Pons (tissue), 1 donor: ENCODE data around the gene TMEM9B.
A peak's percentile ranks its signal among the peaks of the same experiment; 100 is the strongest.
"Not testable (repeated sequence)": the region's sequence is repeated elsewhere in the genome, so short reads cannot be mapped to it uniquely, and the experiment has no call there.

Experiments used
- DNase-seq: peaks from one replicate; pipeline ENCODE4 v3.0.0-alpha.2; 2016; ENCODE audit warnings: low spot score

TMEM9B gene

DNA sequence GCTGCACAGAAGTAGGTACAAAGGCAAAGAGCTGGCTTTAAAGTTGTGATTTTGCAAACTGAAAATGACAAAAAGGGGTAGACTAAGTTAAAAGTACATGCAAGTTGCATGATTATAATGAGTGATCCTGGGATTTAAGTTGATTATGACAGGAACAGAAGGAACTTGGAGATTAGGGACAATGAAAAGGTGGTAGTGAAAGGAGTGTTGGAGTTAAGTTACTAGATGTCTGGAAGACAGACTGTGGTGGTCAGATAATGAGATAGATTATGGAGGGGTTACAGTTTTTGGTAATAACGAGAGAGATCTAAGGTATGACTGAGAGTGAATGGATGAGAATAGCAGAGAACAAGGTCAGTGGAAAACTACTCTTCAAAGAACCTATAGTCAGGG lies 7.7 kb upstream of the TMEM9B start:
- no peak for DNase-seq

DNA sequence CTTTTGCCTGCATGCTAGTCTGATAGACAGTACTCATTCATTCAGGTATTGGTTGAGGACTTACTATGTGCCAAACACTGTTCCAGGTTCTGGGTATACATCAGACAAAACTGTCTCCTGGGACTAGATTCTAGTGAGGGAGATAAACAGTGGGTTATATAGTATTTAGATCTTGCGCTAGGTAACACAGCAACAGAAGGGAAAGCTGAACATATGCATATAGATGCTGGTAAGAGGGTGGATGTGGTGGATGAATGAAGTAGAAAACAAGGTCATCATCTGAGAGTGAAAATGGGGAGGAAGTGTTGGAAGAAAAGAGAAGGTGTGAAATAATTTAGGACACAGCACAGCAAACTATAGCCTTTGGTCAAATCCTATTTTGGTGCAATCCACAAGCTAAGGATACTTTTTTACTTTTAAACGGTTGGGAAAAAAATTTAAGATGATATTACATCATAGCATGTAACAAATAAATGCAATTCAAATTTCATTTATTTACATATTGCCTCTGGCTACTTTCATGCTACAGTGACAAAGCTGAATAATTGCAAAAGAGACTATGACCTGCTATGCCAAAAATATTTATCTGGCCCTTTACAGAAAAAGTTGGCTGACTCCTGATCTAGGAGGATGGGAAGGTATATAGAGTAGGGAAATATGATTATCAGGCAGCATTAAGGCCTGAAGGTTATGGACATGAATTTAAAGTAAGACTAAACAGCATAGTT lies 7.1 kb upstream of the TMEM9B start:
- no peak for DNase-seq

DNA sequence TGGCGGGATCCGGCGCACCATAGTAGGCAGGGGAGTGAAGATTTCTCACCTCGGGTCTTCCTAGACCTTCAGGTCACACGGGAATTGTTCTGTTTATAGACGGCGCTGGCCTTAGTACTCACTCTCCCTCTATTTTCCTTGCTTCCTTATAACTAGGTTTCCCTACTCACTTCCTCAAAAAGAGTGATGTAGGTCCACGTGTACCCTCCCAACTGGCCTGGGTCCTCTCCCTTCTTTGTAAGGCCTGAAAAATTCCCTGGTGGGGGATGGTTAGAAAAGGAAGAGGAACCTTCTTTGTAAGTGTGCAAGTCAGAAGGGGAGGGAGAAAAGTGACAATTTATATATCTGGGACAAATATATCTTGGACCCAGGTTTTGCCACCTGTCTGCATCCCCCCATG lies 2.9 kb upstream of the TMEM9B start:
- no peak for DNase-seq

DNA sequence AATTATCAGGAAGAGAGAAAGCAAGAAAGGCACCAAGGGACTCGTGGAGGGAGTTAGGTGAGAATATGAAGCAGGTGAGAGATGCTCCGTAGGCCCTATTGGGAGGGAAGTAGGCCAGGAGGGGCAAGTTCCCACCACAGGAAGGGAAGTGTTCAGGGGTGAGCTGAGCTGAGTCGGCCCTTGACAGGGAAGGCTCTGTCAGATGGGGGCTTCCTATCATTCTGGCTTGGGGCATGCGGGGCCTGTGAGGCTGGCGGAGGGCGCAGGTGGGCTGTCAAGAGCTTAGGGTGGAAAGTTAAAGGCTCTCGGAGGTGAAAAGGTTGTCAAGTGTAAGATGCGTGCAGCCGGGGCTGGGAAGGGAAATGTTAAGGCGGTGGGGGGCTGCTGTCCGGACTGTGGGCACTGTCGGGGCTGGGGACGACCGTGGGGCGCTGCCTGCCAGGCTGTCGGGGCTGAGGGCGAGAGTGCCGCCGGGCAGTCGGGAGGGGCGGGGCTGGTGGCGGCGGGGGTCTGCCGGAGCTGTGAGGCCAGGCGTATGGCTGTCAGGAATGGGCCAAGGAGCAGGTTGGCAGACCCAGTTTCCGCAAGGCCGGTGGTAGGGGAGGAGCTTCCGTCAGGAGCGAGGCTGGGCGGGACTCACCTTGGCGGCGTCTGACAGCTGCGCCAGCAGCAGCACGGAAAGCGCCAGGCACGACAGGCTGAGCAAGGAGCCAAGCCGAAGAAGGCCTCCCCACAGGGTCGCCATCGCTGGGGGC lies 496 bp downstream of the TMEM9B start:
- no peak for DNase-seq

DNA sequence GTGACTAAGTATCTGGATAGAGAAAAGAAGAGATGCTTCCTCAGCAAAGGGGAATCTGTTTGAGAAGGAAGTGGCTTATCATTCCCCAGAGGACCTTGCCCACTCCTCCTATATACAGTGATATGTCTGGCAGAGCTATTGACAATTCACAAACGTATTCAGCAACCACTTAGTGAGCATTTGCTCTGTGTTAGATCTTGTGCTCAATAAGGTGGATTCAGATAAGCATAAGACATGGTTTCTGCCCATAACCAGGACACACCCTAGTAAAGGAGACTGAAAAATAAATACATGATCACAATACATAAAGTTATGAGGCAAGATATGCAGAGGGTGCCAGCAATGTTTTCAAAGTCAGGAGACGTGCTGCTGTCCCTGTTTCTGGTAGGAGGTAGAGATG lies 1.4 kb downstream of the TMEM9B start:
- no peak for DNase-seq

DNA sequence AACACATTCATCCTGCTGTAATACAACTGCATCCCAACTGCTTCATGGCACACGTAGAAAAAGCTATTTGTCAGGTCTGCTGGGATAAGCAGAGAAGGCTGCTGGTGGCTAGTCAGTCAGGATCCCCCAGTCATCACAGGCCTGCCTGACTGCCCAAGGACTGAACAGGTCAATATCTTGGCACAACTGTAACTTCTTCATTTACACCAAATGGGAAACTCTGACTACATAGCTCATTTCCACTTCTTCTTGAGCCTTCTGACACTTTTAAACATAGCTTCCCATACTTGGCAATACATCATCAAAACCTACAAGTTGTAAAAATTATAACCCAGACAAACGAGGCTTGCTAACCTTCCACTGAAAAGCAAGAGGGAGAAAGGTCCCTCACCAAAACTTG lies 2.8 kb downstream of the TMEM9B start:
- DNase-seq = no peak

DNA sequence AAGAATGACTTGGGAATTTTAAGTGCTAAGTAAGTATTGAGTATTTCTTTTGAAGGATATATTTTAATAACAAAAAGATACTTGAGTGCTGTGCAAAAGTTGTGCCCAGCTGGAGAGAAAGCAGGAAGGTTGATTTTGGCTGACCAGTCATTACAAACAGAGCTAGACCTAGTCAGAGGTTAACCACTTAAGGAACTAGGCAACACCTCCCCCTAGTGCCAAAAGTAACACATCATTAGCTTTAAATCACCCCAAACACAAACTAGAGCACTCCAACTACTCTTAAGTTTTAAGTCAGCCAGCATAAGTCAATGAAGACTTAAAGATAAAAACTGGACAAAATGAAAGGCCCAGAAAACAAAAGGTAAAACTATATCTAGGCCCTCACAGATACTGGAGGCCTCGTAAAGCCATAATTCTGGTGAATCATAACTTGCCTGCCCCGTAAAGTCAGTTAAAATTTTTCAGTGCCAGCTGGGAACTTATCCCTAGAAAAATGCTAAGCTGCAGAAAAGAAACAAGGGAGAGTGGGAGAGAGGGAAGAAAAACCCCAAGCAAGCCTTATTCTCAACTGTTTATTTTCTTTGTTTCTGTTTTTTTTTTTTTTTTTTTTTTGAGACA lies 4.6 kb downstream of the TMEM9B start:
- peak; percentile 76 for DNase-seq

DNA sequence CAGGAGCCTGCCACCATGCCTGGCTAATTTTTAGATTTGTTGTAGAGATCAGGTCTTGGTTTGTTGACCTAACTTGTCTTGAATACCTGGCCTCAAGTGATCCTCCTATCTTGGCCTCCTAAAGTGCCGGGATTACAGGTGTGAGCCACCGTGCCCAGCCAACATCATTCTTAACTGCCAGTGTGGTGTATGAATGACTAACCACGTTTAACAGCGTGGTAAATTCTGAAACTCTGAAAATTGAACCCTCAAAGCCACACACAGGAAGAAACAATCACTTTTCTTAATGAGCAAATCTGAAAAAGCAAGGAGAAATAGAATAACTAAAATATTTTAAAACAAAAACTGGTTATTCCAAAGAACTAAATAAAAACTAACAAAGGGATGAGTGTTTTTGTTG lies 7.4 kb downstream of the TMEM9B start:
- DNase-seq = no peak

DNA sequence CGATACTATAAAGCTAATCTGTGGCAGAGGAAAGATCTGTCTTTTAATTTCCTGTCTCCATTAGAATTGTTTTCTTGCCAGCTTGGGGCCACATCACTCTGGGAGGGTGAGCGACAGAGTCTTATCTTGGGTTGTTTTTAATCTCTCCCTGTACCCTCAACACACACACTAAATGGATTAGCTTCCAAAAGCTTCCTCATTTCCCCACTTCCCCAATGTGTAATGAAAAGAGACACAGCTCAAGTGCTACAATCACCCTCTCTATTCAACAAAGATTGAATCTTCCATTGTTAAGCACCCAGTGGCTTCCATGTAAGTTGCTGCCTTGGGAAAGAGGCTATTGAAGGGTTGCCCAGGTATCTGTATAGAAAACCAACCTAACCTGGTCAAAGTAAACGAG lies 15.4 kb downstream of the TMEM9B start:
- no peak for DNase-seq

DNA sequence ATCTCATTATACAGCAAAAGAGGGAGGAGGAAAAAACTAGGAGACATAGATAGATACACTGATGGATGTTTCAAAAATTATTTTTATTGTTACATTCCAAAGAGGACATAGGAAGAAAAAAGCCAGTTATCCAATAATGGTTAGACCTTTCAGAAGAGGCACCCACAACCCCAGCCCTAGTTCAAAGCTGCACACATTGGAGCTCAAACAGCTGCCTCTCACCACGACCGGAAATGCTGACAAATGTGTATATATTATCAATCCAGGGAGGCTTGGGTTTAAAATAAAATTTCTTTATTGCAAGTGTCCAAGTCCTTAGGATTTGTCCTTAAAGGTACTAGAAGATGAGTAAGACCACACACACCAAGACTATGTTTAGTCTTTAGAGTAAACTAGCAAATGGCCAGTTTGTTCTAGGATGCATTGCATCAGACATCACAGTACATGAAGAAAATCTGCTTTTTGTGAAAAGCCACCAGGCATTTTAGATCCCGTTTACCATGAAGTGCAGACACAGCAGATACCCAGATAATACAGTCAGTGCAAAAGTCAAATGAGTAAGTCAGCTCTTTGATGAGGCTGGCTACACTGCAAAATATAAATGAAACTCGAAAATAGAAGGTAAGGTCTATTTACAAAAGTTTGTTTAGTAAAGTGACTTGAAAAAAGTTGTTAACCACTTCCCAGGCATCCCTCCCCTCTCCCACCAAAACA lies 16.9 kb downstream of the TMEM9B start:
- DNase-seq = no peak

DNA sequence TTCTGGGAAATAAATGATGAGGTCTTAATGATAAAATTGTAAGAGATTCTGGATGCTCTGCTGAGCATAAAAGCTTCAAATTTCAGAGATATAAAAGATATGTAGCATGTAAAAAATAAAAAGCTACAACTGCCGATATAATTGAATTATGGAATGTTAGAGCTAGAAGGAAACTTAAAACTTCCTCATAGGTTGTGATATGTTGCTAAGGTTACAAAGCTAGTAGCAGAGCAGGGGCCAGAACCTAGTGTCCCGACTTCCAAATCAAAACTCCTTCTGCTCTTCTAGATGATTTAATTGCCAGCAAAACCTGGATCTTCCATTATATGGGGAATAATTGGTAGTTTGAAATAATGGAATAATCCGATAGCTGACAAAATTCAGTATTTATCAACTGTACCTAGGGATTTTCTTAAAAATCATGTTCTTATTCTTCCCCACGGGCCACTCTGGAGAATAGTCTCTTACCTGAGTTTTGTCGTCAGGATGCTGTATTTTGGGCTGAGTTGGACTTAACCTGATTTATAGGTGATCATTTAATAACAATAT lies 21.6 kb downstream of the TMEM9B start, which contains the start of gene ASCL3:
ASCL3 (minus strand) TSS at position 499 of the 549 bp plus-strand sequence. CDS start 4,855 bp downstream, outside the sequence.
- DNase-seq = no peak

DNA sequence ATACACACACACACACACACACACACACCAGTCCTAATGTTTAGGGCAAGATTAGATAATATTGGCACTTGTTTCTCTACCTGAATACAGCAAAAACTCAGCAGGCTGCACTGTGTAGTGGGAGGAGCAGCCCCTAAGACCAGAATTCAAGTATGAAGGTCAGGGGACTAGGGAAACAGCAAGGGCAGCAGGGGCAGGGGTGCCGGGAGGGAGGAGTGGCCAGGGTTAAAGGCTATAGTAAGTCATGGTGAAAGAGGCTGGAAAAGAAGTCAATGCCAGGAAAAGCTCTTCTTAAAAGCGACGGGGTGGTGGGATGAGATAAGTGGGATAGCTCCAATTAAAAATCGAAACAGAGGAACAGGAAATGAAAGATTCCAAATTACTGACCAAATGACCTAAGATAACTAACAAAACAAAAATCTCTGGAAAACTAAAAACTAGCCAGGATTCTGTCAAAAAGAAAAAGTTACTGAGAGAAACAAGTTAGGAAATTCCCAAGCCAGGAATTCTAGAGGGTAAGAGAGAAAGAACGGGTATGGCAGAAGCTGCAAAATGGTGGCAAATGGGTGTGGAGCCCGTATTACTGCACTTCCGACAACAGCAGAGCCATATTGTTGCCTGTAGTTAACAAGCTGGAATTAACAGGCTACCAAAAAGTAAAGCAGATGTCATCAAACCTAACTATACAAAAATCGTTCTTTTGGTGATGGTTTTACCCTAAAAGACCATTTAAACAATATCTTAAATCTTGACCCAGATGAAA lies 22.7 kb downstream of the TMEM9B start:
- no peak for DNase-seq

DNA sequence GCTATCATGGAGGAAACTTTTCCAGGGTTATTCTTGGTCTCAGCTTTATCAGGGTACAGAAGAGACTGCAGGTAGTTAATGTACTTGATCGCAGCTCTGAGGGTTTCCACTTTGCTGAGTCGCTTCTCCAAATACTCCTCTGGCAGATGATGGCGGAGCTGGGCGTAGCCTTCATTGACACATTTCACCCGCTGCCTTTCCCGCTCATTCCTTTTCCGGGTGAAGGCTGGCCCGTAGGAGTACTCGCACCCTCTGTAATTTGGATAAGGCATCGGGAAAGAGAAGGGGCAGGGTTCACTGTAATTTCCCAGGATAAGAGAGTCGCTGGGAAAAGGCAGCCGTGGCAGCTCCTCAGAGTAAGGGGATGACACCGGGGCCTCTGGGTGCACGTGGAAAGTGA lies 26.6 kb downstream of the TMEM9B start:
- DNase-seq = no peak

DNA sequence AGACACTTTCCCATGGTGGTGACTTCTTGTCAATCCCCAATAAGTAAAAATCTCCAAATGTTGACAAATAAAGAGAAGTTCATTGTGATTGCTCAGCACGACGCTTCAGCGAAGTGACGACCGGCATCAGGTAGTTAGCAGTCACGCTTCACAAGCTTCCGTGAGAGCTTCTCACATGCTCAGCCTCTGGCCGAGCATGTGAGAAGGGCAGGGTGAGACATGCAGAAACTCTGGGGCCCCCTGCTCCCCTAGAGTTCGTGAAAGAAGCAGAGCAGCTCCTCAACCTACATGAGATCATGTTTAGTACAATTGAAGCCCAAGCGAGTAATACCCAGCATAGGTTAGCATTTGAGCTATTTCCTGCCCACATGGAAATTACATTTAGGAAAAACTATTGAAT lies 27.1 kb downstream of the TMEM9B start:
- no peak for DNase-seq

DNA sequence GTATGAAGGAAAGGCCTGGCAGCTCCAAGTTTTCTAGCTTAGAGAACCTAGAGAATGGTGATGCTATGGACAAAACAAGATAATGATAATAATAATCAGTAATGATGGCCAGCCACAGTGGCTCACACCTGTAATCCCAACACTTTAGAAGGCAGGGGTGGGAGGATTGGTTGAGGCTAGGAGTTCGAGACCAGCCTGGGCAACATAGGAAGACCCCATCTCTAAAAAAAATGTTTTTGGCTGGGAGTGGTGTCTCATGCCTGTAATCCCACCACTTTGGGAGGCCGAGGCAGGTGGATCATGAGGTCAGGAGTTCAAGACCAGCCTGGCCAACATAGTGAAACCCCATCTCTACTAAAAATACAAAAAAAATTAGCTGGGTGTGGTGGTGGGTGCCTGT lies 28.5 kb downstream of the TMEM9B start:
- not testable (repeated sequence) for DNase-seq

DNA sequence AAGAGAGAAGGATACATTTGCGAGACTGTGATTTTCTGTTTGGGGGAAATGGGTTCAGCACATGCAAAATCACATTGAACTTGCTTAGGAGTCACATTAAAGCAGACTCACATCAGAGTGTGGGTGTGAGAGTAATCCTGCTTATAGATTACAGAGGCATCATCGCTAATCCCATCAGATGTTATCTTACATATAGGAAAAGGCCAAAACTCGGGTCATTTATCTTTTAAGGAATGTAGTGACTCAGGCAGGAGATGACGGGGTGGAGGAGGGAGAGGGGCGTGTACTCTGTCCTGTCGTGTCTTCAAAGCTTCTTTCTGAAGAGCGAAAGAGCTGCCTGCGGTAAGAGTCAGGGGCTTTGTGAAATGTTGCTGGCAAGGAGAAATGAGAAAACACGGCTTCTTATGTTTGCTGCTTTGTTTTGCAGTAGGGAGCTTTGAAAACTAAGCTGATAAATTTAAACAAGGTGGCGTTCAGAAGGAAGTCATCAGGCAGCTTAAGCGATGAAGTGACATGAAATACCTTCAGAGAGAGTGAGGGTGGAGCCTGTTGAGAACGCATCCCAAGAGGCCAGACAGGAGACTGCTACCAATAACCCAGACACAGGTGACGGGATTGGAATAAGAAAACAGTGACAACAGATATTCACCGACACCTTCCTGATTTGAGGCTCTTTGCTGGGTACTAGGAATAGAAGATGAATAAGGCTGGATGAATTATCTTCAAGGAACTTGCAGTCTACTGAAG lies 29.3 kb downstream of the TMEM9B start:
- DNase-seq = no peak

DNA sequence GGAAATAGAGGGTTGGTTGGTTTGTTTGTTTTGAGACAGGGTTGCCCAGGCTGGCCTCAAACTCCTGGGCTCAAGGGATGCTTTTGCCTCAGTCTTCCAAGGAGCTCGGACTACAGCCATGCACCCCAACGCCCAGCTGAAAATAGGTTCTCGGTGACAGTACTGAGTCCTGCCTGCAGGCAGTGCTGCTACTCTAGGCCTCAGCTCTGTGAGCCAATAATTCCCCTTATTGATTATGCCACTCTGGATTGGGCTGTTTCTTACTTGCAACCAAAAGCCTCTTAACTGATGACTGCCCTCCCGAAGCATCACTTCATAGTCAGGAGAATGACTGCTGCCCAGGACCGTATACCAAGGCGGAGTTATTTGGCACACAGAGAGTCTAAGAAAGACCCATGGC lies 30.3 kb downstream of the TMEM9B start:
- no peak for DNase-seq

DNA sequence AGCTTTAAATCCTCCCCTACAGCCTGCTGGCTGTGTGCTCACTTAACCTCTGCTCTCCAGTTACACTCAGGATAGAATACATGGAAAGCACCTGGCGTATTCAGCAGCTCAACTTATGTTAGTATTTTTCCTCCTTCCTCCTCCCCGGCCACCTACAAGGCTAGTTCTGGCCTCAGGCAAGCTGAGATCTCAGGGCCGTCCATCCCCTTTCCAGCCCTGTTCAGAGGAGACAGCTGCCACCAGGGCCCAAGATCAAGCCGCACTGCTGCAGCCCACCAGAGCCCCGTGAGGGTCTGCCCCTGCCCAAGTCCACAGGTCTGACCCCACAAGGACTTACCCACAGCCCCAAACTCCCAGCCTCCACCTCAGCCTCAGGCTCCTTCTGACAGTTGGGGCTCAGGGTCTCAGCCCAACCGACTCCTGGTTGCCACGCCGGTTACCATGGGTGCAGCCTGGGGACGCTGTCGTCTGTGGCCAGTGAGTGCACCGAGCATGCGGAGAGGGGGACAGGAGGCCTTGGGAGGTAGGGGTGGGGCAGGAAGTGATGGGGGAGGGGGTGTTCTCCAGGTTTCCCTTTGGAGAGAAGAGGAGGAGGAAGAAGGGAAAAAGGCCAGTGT lies 31.6 kb downstream of the TMEM9B start, which contains the start of gene C11orf16:
C11orf16 (minus strand) TSS at position 384 of the 617 bp plus-strand sequence. CDS start 639 bp downstream, outside the sequence.
- no peak for DNase-seq

DNA sequence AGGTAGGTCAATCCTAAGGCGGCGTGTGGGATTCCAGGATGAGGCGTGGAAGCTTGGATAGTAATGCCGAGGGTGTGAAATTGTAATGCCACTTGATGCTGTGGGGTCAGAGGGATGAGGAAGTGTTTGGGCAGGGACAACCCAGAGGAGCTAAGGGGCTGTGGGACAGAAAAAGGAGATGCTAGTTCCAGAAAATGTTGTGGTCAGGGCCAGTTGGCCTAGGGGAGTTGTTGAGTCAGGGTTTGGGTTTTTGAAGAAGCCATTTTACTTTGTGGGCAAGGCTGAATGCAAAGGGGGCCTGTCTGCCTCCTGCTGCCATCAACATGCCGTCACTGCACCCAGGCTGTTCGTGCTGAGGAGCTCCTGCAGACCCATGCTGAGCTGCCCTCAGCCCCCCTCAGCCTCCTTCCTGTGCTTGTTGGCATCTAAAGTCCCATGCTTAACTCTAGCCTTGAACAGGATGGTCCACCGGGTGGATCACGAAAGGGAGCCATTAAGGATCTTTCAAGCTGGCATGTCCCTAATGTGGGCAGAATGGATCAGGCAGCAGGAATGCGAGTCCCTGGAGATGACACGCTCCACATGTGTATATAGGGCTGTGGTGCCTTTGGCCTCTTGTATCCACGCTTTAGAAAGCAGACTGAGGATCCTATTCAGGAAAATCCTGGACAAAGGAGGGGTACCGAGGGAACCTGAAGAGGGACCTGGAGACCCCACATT lies 33.6 kb downstream of the TMEM9B start:
- no peak for DNase-seq
